Nephron (organoid): ENCODE data around the gene COL13A1.

Source experiments
- H3K27ac Mint-ChIP-seq, 3 experiments: 2 replicates each; pipeline ENCODE4 v1.8.0; 2020; ENCODE audit warnings: mixed read lengths in 3 of 3, mild to moderate bottlenecking in 2 of 3, moderate library complexity in 1 of 3
- H3K27me3 Mint-ChIP-seq: 2 replicates; pipeline ENCODE4 v1.8.0; 2021; ENCODE audit warnings: low read depth, mild to moderate bottlenecking, moderate library complexity, mixed read lengths
- H3K36me3 Mint-ChIP-seq: 2 replicates; pipeline ENCODE4 v1.8.0; 2020; ENCODE audit warnings: low read depth, mixed read lengths
- H3K4me1 Mint-ChIP-seq: 2 replicates; pipeline ENCODE4 v1.8.0; 2020; ENCODE audit warnings: mixed read lengths
- H3K4me3 Mint-ChIP-seq, 3 experiments: 2 replicates each; pipeline ENCODE4 v1.8.0; 2020; ENCODE audit warnings: mild to moderate bottlenecking in 3 of 3, mixed read lengths in 3 of 3, moderate library complexity in 2 of 3
- H3K9me3 Mint-ChIP-seq: 2 replicates; pipeline ENCODE4 v1.8.0; 2020; ENCODE audit warnings: mixed read lengths
- TF ChIP-seq, protein P1 (sequence below), 3 experiments: fragments of 200-600 bp; sonication (generic); IDR thresholded peaks; one replicate each; pipeline ENCODE4 v1.5.0; 2021; ENCODE audit warnings: antibody characterized with exemption in 3 of 3; ENCODE audit not compliant: unreplicated experiment in 3 of 3

Gene COL13A1

DNA sequence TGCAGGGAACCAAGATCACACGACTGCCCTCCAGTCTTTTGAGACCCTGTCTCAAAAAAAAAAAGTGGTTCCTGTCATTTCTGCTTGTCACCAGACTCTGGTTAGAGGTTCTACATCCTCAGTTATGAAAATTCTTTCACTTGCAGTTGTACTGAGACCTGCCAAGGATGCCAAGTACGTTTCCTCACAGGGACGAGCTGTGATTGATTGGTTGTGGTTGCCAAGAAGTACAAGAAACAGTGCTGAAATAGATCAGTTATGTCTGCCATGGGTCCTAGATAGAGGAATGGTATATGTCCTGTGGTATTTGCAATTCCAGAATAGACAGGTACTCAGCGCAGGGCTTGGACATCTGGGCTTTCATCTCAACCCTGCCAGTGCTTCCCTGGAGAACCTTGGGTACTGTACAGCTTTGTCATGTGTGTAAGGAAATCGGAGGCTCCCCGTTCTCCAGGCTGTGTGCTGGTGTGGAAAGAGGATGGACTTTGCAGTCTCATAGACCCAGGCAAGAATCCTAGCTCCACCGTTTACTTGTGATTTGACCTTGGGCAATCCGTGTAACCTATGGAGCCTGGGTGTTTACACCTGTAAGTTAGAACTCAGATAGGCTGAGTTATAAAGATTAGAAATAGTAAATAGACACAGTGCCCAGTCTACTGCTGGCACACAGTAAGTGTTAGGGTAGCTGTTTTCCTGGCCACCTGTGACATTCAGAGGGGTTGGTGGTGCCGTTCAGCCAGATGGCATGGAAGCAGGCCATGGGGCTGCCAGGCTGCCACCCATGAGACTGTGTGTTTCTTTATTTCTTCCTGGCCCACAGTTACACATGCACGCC, 53.0 kb downstream of the COL13A1 start:
- no peak overlapping the region for H3K4me3 Mint-ChIP-seq
- TF ChIP-seq, protein P1, sequence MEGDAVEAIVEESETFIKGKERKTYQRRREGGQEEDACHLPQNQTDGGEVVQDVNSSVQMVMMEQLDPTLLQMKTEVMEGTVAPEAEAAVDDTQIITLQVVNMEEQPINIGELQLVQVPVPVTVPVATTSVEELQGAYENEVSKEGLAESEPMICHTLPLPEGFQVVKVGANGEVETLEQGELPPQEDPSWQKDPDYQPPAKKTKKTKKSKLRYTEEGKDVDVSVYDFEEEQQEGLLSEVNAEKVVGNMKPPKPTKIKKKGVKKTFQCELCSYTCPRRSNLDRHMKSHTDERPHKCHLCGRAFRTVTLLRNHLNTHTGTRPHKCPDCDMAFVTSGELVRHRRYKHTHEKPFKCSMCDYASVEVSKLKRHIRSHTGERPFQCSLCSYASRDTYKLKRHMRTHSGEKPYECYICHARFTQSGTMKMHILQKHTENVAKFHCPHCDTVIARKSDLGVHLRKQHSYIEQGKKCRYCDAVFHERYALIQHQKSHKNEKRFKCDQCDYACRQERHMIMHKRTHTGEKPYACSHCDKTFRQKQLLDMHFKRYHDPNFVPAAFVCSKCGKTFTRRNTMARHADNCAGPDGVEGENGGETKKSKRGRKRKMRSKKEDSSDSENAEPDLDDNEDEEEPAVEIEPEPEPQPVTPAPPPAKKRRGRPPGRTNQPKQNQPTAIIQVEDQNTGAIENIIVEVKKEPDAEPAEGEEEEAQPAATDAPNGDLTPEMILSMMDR (IDR thresholded peaks at IDR 0.05; ENCODE audit: unreplicated experiment in 3 of 3): no peak
- no peaks in the 10 kb centered on the region for H3K9me3 Mint-ChIP-seq
- H3K27ac Mint-ChIP-seq: no peak overlapping the region
- H3K27me3 Mint-ChIP-seq: peaks cover 8% of the 10 kb centered on the region
- H3K4me1 Mint-ChIP-seq: peaks cover 44% of the 10 kb centered on the region
- H3K36me3 Mint-ChIP-seq: no peaks in the 10 kb centered on the region

DNA sequence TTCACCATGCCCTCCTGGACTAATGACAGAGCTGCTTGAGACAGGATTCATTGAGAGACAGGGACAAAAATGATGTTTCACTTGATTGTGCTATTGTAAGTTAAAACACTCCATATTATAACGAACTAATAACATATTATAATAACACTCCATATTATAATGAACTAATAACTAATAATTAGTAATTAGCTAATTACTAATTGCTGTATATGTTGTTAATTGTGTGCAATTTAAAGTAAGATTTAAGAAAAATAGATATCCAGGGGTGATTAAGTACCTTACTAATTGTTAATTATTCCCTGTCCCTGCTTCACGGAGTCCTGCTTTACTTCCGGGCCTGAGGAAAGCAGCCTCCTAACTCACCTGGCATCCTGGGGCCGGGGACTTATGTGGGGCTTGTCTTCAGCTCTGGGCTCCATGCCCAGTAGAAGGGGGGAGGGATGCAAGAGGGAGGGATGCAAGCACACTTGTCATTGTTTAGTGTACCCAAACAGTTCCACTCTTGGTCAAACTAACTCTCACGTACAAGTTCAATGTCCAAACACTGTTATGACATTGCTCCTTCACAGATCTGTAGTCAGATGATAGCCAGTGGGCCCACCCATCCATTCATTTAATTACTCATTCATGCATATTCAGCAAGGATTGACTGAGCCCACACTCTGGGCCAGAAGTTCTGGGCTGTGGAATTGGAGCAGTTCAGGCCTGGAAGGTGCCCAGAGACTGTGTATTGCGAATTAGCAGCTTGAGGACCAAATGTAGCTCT, 53.8 kb downstream of the COL13A1 start:
- H3K9me3 Mint-ChIP-seq: no peaks in the 10 kb centered on the region
- H3K4me3 Mint-ChIP-seq: no peak overlapping the region
- H3K27ac Mint-ChIP-seq: peak overlapping the region in 1 of 3 experiments; percentile 29
- peaks cover 5% of the 10 kb centered on the region for H3K27me3 Mint-ChIP-seq
- H3K4me1 Mint-ChIP-seq: peaks cover 38% of the 10 kb centered on the region
- no peaks in the 10 kb centered on the region for H3K36me3 Mint-ChIP-seq
- TF ChIP-seq, protein P1 (IDR thresholded peaks at IDR 0.05; ENCODE audit: unreplicated experiment in 3 of 3): no peak

DNA sequence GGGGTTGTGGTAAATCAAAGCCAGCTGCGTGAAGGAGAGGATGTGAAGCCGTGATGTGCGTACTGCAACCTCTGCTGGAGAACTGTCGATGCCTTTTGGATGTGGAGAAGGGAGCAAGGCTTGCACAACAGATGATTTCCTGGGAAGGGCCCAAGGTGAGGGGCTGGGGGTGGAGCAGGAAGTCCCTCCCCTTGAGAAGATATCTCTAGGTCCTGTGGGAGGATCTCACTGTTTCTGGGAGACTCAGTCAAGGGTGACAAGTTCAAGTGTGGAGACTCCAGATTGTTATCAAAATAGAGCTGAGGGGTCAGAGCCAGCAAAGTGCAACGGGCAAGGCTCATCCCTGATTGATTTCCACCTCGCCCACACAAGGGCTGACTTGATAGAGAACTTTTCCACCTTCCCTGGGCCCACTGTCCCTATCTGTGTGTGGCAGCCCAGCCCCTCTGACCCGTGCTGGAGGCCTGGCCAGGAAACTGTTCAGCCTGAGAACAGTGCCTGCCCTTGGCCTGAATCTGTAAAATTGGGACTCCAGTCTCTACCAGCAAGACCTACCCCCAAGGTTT, 55.0 kb downstream of the COL13A1 start:
- Mint-ChIP-seq H3K4me3 (no peak overlapping the region), H3K27me3 (peaks cover 3% of the 10 kb centered on the region), H3K9me3 (no peaks in the 10 kb centered on the region), H3K4me1 (peaks cover 41% of the 10 kb centered on the region), H3K27ac (peak overlapping the region in 2 of 3 experiments; percentile 1 to 13), H3K36me3 (no peaks in the 10 kb centered on the region)
- TF ChIP-seq, protein P1 (IDR thresholded peaks at IDR 0.05; ENCODE audit: unreplicated experiment in 3 of 3): no peak

DNA sequence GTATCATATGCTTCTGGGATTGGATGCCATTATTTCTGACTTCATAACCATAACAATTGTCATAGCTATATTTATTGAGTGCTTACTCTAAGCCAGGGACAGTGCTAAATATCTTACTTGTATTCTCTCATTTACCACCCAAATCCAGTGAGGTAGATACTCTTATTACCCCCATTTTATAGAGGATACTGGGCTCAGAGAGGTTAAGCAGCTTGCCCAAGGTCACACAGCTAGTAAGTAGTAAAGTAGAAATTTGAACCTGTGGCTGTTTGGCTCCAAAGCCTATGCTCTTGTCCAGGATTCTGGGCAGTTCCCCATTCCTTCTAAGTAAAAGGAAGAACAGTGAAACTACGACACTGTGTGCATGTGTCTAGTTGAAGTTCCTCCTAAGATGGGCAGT, 56.5 kb downstream of the COL13A1 start:
- H3K36me3 Mint-ChIP-seq: no peaks in the 10 kb centered on the region
- peaks cover 3% of the 10 kb centered on the region for H3K27me3 Mint-ChIP-seq
- H3K4me1 Mint-ChIP-seq: peaks cover 38% of the 10 kb centered on the region
- H3K27ac Mint-ChIP-seq: no peak overlapping the region
- no peak overlapping the region for H3K4me3 Mint-ChIP-seq
- no peaks in the 10 kb centered on the region for H3K9me3 Mint-ChIP-seq
- TF ChIP-seq, protein P1 (IDR thresholded peaks at IDR 0.05; ENCODE audit: unreplicated experiment in 3 of 3): no peak

DNA sequence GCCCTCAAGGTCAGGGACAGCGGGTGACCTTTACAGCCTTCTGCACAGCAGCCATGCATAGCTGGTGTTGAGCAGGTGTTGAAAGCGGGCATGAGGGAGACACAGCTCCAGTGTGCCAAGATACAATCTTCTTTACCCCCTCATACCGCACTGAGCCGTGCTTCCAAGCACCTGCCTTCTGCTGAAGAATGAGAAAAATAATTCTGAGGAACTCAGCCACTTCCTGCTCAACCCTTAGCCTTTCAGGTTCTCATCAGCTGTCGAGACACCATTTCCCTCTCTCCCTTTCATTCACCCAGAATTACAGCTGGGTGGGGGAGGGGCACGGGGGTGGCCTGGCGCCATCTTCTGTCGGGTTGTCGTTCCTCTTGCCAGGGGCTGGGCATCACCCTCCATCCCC, 58.6 kb downstream of the COL13A1 start:
- no peak overlapping the region for H3K4me3 Mint-ChIP-seq
- H3K4me1 Mint-ChIP-seq: peaks cover 39% of the 10 kb centered on the region
- TF ChIP-seq, protein P1 (IDR thresholded peaks at IDR 0.05; ENCODE audit: unreplicated experiment in 3 of 3): no peak
- H3K9me3 Mint-ChIP-seq: no peaks in the 10 kb centered on the region
- H3K36me3 Mint-ChIP-seq: no peaks in the 10 kb centered on the region
- H3K27me3 Mint-ChIP-seq: peaks cover 3% of the 10 kb centered on the region
- H3K27ac Mint-ChIP-seq: no peak overlapping the region
